NCI-H1694 treated with DMSO at 0.1 percent for 48 hours (cell line): ENCODE measurements around the gene TUBA1C.
A peak's percentile ranks its signal among the peaks of the same experiment; 100 is the strongest.
"Not testable (repeated sequence)": the region's sequence is repeated elsewhere in the genome, so short reads cannot be mapped to it uniquely, and the experiment has no call there.

ENCODE experiments used
- DNase-seq: peaks from one replicate; lab custom pipeline; 2025; lab: John Stamatoyannopoulos, UW

The TUBA1C gene

DNA sequence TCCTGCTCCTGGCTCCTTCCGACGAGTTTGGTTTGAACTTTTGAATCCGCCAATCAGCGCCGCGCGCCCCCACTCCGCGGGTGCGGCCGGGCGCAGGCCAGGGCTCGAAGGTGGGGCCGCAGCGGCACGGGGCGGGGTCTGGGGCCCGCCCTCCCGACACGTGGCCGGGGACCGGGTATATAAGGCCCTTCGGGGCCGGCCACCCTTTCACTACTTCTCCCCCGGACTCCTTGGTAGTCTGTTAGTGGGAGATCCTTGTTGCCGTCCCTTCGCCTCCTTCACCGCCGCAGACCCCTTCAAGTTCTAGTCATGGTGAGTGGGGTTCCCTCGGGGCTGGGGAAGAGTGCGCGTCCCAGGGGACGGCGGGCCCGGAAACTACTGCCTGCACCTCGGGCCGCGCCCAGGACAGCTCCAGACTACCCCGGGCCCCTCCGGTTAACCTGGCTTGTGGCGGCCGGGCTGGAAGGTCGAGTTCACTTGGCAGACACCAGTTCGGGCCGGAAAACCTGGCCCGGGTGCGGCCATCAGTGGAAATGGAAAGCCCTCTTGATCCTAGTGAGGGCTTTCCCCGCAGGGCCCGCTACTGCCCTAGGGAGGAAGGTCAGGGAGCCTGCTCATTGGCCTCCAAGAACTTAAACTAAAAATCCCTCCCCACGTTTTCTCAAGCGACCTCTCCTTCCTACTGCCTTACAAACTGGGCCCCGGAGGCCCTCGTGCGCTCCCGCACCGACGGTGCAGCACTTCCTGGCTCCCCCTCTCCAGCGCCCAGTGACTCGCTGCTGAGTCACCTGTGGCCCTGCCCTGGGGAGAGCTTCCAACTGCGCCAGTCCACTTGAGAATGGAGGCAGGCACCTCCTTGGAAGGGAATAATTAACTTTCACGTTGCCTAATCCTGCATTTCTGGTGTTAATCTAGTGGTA, at the start of gene TUBA1C:
TSS of gene TUBA1C (plus strand) at position 210 of the 920 bp plus-strand sequence. CDS start at position 310, 100 bp downstream.
- DNase-seq: peak; percentile 68

- DNase-seq: no peak
Measured at GRCh38 chr12:49219417-49220026, 45.4 kb upstream of the TUBA1C start.

DNA sequence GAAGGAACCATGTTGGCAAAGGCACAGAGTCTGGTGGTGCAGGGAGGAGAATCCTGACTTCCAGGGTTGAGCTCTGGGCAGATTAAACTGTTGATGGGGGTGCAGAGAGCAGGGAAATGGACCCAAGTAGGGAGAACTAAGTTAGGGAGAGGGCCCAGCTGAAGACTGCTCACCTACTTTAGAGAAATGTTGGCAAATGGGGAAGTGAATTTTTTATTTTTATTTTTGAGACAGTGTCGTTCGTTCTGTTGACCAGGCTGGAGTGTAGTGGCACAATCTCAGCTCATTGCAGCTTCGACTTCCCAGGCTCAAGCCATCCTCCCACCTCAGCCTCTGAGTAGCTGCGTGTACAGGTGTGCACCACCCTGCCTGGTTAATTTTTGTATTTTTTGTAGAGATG, 43.9 kb upstream of the TUBA1C start:
- no peak for DNase-seq

GRCh38 chr12:49223122-49223521, 41.8 kb upstream of the TUBA1C start:
- no peak for DNase-seq

GRCh38 chr12:49223590-49224369, 41.1 kb upstream of the TUBA1C start:
- no peak for DNase-seq

DNA sequence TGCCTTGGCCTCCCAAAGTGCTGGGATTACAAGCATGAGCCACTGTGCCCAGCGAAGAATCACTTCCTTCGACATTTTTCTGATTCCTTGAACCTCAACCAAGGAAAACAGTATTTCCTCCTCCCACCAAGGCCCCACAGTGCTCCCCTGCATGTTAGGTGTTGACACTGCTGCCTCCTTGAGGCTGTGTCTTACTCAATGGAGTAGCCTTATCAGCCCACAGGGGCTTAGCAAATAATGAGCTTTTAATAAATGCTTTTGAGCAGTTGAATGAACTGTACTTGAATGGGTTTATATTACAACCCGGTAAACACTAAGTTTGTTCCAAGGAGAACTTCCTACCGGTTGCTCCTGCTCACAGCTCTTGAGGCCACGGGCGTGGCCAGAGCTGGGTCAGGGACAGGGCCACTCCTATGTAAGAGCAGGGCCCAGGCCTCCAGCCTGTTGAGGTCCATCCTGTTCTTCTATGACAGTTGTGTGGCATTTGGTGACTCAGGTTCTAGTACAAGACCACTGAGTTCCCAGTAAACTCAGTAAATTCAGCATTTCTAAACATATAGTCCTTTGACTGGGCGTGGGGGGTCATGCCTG, 39.2 kb upstream of the TUBA1C start:
- DNase-seq: no peak

GRCh38 chr12:49227713-49228112, 37.2 kb upstream of the TUBA1C start:
- peak; percentile 85 for DNase-seq

GRCh38 chr12:49228653-49229052, 36.2 kb upstream of the TUBA1C start:
- peak; percentile 41 for DNase-seq

DNA sequence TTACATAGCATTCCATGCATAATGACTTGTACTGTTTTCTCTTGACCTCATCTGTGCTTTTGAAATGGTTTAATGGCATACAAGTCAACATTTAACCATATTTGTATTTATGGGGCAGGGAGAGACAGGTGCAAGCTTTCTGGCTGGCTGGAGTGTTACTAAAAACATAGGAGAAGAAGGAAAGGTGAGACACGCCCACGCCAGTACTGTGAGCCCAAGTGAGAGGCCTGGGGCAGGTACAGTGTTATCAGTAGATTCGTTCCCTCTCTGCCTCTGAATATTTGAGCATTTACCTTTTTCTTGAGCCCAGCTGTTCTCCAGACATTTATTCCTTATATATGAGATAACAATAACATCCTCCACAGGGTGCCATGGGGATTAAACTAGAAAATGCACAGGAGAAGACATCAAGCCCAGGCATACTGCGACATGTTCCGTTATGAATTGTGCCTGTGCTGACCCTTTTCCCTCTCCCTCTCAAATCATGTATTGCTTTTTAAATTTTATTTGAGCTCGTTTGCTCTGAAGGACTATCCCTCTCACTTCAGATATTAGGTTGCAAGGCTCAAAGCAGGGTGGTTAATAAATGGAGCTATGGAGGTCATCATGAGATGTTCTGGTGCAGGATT, 34.6 kb upstream of the TUBA1C start:
- no peak for DNase-seq

- no peak for DNase-seq
Measured at GRCh38 chr12:49230805-49231194, 34.1 kb upstream of the TUBA1C start.

DNA sequence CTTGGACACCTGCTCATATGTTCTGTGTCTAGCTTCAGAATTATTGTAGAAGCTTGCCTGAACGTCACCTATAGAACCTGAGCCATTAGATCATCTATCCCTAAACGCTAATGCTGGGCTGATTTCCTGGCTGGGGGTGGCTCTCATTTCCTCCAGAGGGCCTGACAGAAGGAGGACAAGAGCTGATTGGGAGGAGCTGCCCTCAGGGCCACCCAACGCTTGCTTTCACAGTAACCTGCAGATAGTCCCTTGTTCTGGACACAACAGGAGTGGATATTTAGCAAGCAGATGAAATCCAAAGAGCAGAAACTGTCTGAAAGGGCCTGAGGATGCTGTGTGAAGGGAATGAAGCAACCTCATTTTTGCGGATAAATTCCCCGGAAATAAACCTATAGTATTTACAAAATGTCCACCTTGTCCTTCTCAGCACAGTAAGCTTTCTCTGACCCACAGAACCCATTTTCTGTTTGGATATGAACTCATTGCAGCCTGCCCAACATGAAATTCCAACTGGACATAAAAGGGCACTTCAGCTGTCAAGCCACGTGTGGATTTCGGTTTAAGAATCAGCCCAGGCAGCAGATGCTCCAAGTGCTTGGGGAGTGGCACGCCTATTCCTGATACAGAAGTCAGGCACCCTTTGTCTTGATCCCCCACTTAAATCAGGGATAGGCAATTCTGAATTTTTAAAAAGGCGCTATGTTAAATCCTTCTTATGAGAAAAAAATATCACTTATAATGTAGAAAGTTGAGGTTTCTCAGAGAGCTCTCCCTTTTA, 32.8 kb upstream of the TUBA1C start:
- DNase-seq: peak; percentile 53

- peak; percentile 66 for DNase-seq
Measured at GRCh38 chr12:49232940-49233841, 31.7 kb upstream of the TUBA1C start.

- DNase-seq: peak; percentile 98
Measured at GRCh38 chr12:49233842-49234526, 30.9 kb upstream of the TUBA1C start.

GRCh38 chr12:49236423-49236822, 28.5 kb upstream of the TUBA1C start:
- DNase-seq: no peak

DNA sequence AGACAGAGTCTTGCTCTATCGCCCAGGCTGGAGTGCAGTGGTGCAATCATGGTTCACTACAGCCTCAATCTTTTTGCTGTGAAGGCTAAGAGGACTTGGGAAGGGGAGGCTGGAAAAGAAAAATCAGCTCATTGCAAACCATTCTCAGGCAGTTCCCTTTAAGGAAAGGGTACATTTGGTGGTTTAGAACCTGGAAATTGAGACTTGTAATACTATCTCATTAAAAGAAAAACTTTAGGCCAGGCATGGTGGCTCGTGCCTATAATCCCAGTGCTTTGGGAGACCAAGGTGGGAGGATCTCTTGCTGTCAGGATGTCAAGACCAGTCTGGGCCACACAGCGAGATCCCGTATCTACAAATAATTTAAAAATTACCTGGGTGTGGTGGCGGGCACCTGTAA, 21.3 kb upstream of the TUBA1C start:
- DNase-seq: no peak

GRCh38 chr12:49244176-49244575, 20.7 kb upstream of the TUBA1C start:
- DNase-seq: no peak

- DNase-seq: no peak
Measured at GRCh38 chr12:49251357-49251756, 13.5 kb upstream of the TUBA1C start.

DNA sequence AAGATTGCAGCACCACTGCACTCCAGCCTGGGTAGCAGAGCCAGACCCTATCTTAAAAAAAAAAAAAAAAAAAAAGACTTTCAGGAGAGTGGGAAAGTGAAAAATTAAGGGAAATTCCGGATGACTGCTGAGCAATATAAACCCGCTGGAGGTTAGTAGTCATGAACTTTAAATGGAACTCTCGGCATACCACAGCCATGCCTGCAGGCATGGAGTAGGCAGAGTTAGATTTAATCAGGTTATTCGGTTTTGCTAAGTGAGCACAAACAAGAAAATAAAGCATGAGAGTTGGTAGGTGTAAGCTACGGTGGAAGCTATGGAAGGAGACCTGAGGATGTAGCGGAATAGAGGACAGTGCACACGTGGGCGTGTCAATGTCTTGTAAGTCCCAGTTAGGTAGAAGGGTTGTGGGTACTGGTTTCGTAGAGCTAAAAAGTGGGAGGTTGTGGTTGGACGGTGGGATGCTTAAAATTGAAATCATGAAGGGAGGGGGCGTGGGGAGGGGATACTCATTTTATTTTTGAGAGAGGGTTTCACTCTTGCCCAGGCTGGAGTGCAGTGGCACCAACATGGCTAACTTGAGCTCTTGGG, 11.8 kb upstream of the TUBA1C start:
- no peak for DNase-seq

- DNase-seq: not testable (repeated sequence)
Measured at GRCh38 chr12:49255456-49255855, 9.4 kb upstream of the TUBA1C start.
